SH-SY5Y (cell line): ENCODE data around the gene MRPS27.

Source experiments
- GATA2 ChIP-seq: IDR thresholded peaks from 2 replicates; pipeline ENCODE4 v1.6.1; 2011; ENCODE audit warnings: mild to moderate bottlenecking, low read depth, low read length
- GATA3 ChIP-seq: IDR thresholded peaks from 2 replicates; pipeline ENCODE4 v1.6.1; 2011; ENCODE audit warnings: low read depth, mild to moderate bottlenecking, low read length, moderate library complexity

MRPS27 gene

GRCh38 chr5:72226950-72227349 lies 93.1 kb downstream of the MRPS27 start:
- TF ChIP-seq GATA3 (no peak), GATA2 (no peak)

GRCh38 chr5:72225741-72226140 lies 94.3 kb downstream of the MRPS27 start:
- TF ChIP-seq GATA2 (no peak), GATA3 (no peak)

GRCh38 chr5:72224946-72225463 lies 95.0 kb downstream of the MRPS27 start:
- TF ChIP-seq GATA3 (no peak), GATA2 (no peak)

GRCh38 chr5:72223371-72223770 lies 96.7 kb downstream of the MRPS27 start:
- TF ChIP-seq GATA2 = no peak
- TF ChIP-seq GATA3 = no peak

GRCh38 chr5:72222521-72222920 lies 97.5 kb downstream of the MRPS27 start:
- TF ChIP-seq GATA3 (no peak), GATA2 (no peak)

- TF ChIP-seq GATA3 = no peak
- TF ChIP-seq GATA2 = no peak
Observed at GRCh38 chr5:72221541-72221940, 98.5 kb downstream of the MRPS27 start.

- TF ChIP-seq GATA2 (no peak), GATA3 (no peak)
Observed at GRCh38 chr5:72221099-72221498, 98.9 kb downstream of the MRPS27 start.

- TF ChIP-seq GATA2 (no peak), GATA3 (no peak)
Observed at GRCh38 chr5:72216756-72217155, 103.3 kb downstream of the MRPS27 start.

GRCh38 chr5:72214168-72214567 lies 105.9 kb downstream of the MRPS27 start:
- TF ChIP-seq GATA2 (no peak), GATA3 (no peak)

- no peak for TF ChIP-seq GATA2
- TF ChIP-seq GATA3 = no peak
Observed at GRCh38 chr5:72213482-72213881, 106.6 kb downstream of the MRPS27 start.

GRCh38 chr5:72212171-72212570 lies 107.9 kb downstream of the MRPS27 start:
- TF ChIP-seq GATA3 (no peak), GATA2 (peak; percentile 53; the same call in 1 of the 2 replicates)

- TF ChIP-seq GATA3 = no peak
- TF ChIP-seq GATA2 = no peak
Observed at GRCh38 chr5:72210888-72211678, 109.0 kb downstream of the MRPS27 start.

- TF ChIP-seq GATA2 = no peak
- TF ChIP-seq GATA3 = no peak
Observed at GRCh38 chr5:72209147-72210115, 110.6 kb downstream of the MRPS27 start.

GRCh38 chr5:72208324-72208926 lies 111.6 kb downstream of the MRPS27 start:
- TF ChIP-seq GATA2 (no peak), GATA3 (no peak)
